ENCODE results near the gene NGDN.

The NGDN gene

DNA sequence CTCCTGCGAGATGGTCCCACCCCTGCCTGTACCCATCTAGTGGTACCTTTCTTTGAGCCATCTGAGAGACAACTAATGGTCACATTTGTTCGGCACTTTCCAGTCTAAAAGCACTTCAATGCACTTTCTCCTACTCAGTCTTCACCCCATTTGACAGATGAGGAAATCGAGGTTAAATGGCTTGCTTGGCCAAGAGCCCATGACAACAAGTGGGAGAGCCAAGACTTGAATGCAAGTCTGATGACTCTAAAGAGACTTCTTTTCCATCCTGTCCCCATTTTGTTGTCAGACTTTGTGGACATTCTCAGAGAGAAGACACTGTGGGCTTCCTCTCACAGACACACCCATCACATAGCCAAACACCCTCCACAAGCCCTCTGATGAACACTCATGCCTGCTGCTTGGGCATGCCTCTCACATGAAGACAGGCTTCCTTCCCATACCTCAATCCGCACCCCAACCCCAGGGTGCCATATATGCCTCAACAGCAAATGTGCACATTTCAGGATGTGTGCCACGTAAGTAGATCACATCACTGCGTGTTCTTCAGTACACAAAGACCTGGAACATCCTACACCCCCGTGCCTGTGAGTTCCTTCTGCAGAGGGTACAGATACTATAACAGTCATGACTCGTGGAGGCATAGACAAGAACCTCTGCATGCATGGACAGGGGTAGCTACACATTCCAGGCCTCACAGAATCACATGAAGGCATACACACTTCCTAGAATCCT lies 34.8 kb upstream of the NGDN start:
- H3K4me2 ChIP-seq (ENCODE audit: low read length) = no peak overlapping the region
- H2BK120ac ChIP-seq (ENCODE audit: insufficient read depth, low read length, poor library complexity) = no peak overlapping the region
- no peak overlapping the region for H3K4ac ChIP-seq (ENCODE audit: low read depth, low read length)
- no peak overlapping the region for H3K27ac ChIP-seq (ENCODE audit: low read depth, low read length)
- no peak overlapping the region for H3K18ac ChIP-seq (ENCODE audit: low read length)
- H3K79me1 ChIP-seq (ENCODE audit: low read length) = no peaks in the 10 kb centered on the region
- WGBS (ENCODE audit: extremely low coverage, insufficient coverage, insufficient read length) = no CpG with 5 or more reads among the region's 8 CpGs
- H3K23ac ChIP-seq (ENCODE audit: low read length) = no peak overlapping the region
- no peaks in the 10 kb centered on the region for H3K27me3 ChIP-seq (ENCODE audit: insufficient read depth, low read length)
- no peak overlapping the region for H2BK12ac ChIP-seq (ENCODE audit: low read length)
- H3K9me3 ChIP-seq (ENCODE audit: insufficient read depth, low read depth, low read length) = peaks cover 8% of the 10 kb centered on the region
- no peak overlapping the region for H4K8ac ChIP-seq (ENCODE audit: low read depth, low read length)
- H2AFZ ChIP-seq (ENCODE audit: insufficient read depth, low read length, poor library complexity) = no peak overlapping the region
- no peaks in the 10 kb centered on the region for H3K79me2 ChIP-seq (ENCODE audit: control insufficient read depth, insufficient read depth, low read length, poor library complexity)
- no peak overlapping the region for H4K91ac ChIP-seq (ENCODE audit: low read depth, low read length)
- H4K12ac ChIP-seq (ENCODE audit: low read depth, low read length) = no peak overlapping the region
- no peak overlapping the region for H3K14ac ChIP-seq (ENCODE audit: low read length)
- no peaks in the 10 kb centered on the region for H3K36me3 ChIP-seq (ENCODE audit: control insufficient read depth in 1 of 2, insufficient read depth in 2 of 2, low read length in 2 of 2)
- DNase-seq = no peak
- H3K4me1 ChIP-seq (ENCODE audit: control insufficient read depth in 1 of 2, insufficient read depth in 2 of 2, low read length in 2 of 2) = peaks cover 4 to 5% of the 10 kb centered on the region in 2 experiments
- H2AK5ac ChIP-seq (ENCODE audit: low read length) = no peak overlapping the region
- H2BK5ac ChIP-seq (ENCODE audit: low read depth, low read length, poor library complexity) = no peak overlapping the region
- H3K9ac ChIP-seq (ENCODE audit: low read length) = no peak overlapping the region
- H3K4me3 ChIP-seq (ENCODE audit: low read depth, low read length) = peak overlapping the region; percentile 1

DNA sequence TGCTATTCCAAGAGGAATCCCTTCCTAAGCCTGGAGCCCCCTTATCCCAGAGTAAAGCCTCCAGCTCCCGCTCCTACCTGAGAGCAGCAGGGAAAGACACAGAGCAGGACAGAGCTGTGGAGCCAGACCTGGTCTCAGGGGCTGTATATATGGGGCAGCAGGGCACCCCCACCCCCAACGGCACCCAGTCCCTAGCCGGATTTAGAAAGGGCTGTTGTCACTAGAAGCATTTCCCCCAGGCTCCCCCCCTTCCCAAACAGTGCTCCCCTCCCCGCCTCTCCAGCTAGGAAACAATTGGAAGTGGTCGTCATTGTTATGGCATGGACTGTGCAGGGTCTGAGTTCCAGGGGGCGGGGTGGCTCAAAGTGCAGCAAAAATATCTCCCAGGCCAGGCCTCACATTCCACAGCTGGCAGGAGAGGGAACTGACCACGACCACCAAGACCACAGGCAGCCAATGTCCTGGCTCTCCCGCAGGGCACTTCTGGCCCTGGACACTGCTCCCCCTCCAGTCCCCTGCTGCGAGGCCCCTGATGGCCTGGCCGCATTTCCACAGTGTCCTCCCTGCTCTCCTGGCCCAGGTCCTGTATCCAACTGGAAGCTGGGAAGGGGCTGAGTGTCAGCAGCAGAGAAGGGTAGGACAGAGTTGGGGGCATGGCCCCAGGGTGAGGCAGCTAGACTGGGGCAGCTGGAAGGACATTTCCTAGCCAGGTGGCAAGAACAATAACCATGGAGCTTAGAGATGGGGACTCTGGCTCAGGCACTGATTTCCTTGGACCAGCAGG lies 33.8 kb upstream of the NGDN start, which contains the start of gene MYH7:
Gene MYH7, minus strand, starts transcription at position 118 of the 784 bp plus-strand sequence. CDS start 1,928 bp downstream, outside the sequence.
- Histone ChIP-seq H4K91ac (ENCODE audit: low read depth, low read length) (no peak within 1 kb of the TSS), H3K14ac (ENCODE audit: low read length) (no peak within 1 kb of the TSS), H3K9ac (ENCODE audit: low read length) (no peak within 1 kb of the TSS), H3K36me3 (ENCODE audit: control insufficient read depth in 1 of 2, insufficient read depth in 2 of 2, low read length in 2 of 2) (no peaks in the 10 kb centered on the region), H3K4me2 (ENCODE audit: low read length) (no peak within 1 kb of the TSS), H3K27ac (ENCODE audit: low read depth, low read length) (no peak within 1 kb of the TSS), H3K9me3 (ENCODE audit: insufficient read depth, low read depth, low read length) (peaks cover 6% of the 10 kb centered on the region), H3K4me1 (ENCODE audit: control insufficient read depth in 1 of 2, insufficient read depth in 2 of 2, low read length in 2 of 2) (peaks cover 4 to 5% of the 10 kb centered on the region in 2 experiments), H2BK5ac (ENCODE audit: low read depth, low read length, poor library complexity) (no peak within 1 kb of the TSS), H3K18ac (ENCODE audit: low read length) (no peak within 1 kb of the TSS), H4K8ac (ENCODE audit: low read depth, low read length) (no peak within 1 kb of the TSS), H2BK12ac (ENCODE audit: low read length) (no peak within 1 kb of the TSS), H3K79me1 (ENCODE audit: low read length) (no peaks in the 10 kb centered on the region), H3K4ac (ENCODE audit: low read depth, low read length) (no peak within 1 kb of the TSS), H3K4me3 (ENCODE audit: low read depth, low read length) (peak within 1 kb of the TSS; percentile 1), H3K79me2 (ENCODE audit: control insufficient read depth, insufficient read depth, low read length, poor library complexity) (no peaks in the 10 kb centered on the region), H2AK5ac (ENCODE audit: low read length) (no peak within 1 kb of the TSS), H4K12ac (ENCODE audit: low read depth, low read length) (no peak within 1 kb of the TSS), H3K27me3 (ENCODE audit: insufficient read depth, low read length) (no peaks in the 10 kb centered on the region), H2BK120ac (ENCODE audit: insufficient read depth, low read length, poor library complexity) (no peak within 1 kb of the TSS), H3K23ac (ENCODE audit: low read length) (no peak within 1 kb of the TSS), H2AFZ (ENCODE audit: insufficient read depth, low read length, poor library complexity) (no peak within 1 kb of the TSS)
- WGBS (ENCODE audit: extremely low coverage, insufficient coverage, insufficient read length) = no CpG with 5 or more reads among the region's 10 CpGs
- no peak for DNase-seq

DNA sequence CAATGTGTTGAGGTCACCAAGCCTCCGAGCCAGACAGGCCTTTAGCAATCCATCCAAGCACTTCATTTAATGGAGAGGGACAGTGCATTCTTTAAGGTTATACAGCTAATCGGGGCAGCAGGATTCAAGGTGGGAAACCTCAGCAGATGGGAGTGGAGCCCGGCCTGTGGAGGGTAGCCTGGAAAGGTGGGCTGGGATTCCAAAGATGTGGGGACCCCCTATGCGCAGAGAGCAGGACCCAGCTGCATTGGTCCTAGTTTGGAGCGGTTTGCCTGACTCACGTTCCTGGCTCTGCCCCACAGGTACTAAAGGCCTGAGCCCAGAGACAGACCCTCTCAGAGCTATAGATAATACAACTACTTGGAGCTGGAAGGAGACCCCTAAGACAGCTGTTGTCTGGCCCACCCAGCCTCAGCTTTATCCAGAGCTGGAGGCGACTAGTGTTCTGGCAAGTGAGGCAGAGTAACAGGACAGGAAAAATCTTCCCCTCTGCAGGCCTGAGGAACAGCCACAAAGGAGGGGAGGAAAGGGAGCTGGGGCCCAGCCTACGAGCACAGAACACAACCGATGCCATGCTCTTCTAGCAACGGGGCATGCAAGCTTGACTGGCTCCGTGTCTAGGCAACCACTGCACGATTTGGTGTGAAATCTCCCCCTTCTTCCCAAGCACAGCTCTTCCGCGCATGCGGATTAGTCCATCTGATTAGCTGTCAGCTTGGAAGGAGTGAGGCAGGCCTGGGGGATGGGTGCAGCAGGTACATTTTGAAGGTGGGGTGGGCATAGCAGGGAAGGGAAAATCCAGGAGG lies 33.0 kb upstream of the NGDN start:
- no peak overlapping the region for H2AFZ ChIP-seq (ENCODE audit: insufficient read depth, low read length, poor library complexity)
- DNase-seq = no peak
- H3K9me3 ChIP-seq (ENCODE audit: insufficient read depth, low read depth, low read length) = peaks cover 4% of the 10 kb centered on the region
- H3K4ac ChIP-seq (ENCODE audit: low read depth, low read length) = no peak overlapping the region
- H3K4me1 ChIP-seq (ENCODE audit: control insufficient read depth in 1 of 2, insufficient read depth in 2 of 2, low read length in 2 of 2) = peaks cover 4 to 5% of the 10 kb centered on the region in 2 experiments
- H3K79me2 ChIP-seq (ENCODE audit: control insufficient read depth, insufficient read depth, low read length, poor library complexity) = no peaks in the 10 kb centered on the region
- H2BK120ac ChIP-seq (ENCODE audit: insufficient read depth, low read length, poor library complexity) = no peak overlapping the region
- H3K36me3 ChIP-seq (ENCODE audit: control insufficient read depth in 1 of 2, insufficient read depth in 2 of 2, low read length in 2 of 2) = no peaks in the 10 kb centered on the region
- no CpG with 5 or more reads among the region's 15 CpGs for WGBS (ENCODE audit: extremely low coverage, insufficient coverage, insufficient read length)
- H3K79me1 ChIP-seq (ENCODE audit: low read length) = no peaks in the 10 kb centered on the region
- no peak overlapping the region for H2AK5ac ChIP-seq (ENCODE audit: low read length)
- H3K4me3 ChIP-seq (ENCODE audit: low read depth, low read length) = no peak overlapping the region
- H4K91ac ChIP-seq (ENCODE audit: low read depth, low read length) = no peak overlapping the region
- H3K27me3 ChIP-seq (ENCODE audit: insufficient read depth, low read length) = no peaks in the 10 kb centered on the region
- H3K9ac ChIP-seq (ENCODE audit: low read length) = no peak overlapping the region
- no peak overlapping the region for H4K8ac ChIP-seq (ENCODE audit: low read depth, low read length)
- H3K27ac ChIP-seq (ENCODE audit: low read depth, low read length) = no peak overlapping the region
- no peak overlapping the region for H4K12ac ChIP-seq (ENCODE audit: low read depth, low read length)
- H2BK5ac ChIP-seq (ENCODE audit: low read depth, low read length, poor library complexity) = no peak overlapping the region
- no peak overlapping the region for H3K14ac ChIP-seq (ENCODE audit: low read length)
- no peak overlapping the region for H3K23ac ChIP-seq (ENCODE audit: low read length)
- no peak overlapping the region for H2BK12ac ChIP-seq (ENCODE audit: low read length)
- no peak overlapping the region for H3K18ac ChIP-seq (ENCODE audit: low read length)
- H3K4me2 ChIP-seq (ENCODE audit: low read length) = no peak overlapping the region
